CD4-positive, alpha-beta T cell treated with Interleukin-10 for 1 hour (primary cell): ENCODE results near the gene FOXC1.

Source experiments
- DNase-seq: peaks from one replicate; pipeline ENCODE4 v3.0.0-alpha.2; 2020

The FOXC1 gene

DNA sequence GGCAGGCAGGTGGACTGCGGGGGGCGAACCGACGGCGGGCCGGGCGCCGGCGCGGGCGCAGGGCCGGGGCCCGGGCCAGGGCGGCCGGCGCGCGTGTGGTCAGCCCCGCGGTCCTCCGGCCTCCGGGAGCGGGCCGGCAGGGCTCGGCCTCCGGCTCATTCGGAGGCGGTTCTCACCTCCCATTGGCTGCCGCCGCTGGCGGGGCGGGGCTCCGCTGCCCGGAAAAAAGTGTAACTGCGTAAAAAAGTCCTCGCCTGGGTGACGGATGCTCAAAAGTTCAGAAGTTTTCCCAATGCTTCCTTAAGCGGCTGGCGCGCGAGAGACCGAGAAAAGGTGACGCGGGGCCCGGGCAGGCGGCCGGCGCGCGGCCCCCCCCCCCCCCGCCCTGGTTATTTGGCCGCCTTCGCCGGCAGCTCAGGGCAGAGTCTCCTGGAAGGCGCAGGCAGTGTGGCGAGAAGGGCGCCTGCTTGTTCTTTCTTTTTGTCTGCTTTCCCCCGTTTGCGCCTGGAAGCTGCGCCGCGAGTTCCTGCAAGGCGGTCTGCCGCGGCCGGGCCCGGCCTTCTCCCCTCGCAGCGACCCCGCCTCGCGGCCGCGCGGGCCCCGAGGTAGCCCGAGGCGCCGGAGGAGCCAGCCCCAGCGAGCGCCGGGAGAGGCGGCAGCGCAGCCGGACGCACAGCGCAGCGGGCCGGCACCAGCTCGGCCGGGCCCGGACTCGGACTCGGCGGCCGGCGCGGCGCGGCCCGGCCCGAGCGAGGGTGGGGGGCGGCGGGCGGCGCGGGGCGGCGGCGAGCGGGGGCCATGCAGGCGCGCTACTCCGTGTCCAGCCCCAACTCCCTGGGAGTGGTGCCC, at the start of gene FOXC1:
Gene FOXC1, plus strand, starts transcription at position 268 of the 849 bp plus-strand sequence. Its CDS starts 531 bp downstream, at position 799.
- peak; percentile 48 for DNase-seq

DNA sequence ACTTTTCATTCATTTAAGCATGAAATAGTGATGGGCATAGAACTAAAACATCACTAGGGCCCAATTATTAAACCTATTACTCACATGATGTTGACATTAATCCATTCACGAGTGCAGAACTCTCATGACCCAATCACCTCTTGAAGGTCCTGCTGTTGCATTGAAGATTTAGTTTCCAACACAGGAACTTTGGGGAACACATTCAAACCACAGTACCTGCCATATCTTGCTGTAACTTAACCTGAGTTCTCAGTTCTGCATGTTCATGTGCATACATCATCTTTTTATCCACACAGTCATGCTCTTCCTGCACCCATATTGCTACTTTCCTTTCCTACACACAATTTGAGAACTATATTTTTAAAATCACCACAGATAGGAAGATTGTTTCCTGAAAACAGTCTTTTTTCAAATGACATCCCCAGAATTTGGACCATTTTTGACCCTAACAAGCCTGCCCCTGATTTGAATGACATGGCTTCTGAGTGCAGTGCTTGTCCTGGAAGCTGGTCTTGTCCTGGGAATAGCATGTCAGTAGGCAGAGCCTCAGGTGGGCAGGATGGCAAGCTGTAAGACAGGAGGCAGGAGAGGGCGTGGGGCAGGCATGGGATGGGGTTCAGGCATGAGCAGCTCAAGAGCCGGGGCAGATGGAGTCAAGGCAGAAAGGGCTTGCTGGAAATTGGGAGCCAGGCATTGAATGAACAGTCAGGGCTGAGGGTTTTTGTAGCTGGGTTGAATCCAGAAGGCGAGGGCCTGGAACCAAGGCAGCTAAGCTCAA, 49.2 kb upstream of the FOXC1 start:
- DNase-seq, result no peak

DNA sequence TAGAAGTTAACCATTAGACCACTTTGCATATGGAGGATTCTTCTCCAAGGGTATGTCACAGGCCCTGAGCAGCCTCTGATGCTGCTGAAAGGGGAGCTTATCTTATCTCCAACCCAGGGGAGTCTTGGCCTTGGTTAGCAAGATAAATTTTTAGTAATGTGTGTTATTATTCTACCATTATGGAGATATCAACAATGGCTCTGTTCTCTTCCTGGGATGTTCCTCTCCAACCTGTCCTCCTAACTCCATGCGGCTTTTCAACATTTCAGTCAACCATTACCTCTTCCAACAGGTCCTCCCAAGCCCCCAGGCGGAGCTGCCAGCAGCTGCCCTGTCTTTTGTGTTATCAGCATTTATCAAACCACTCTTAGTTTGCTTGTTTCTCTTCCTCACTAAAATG, 48.4 kb upstream of the FOXC1 start:
- DNase-seq, result no peak

DNA sequence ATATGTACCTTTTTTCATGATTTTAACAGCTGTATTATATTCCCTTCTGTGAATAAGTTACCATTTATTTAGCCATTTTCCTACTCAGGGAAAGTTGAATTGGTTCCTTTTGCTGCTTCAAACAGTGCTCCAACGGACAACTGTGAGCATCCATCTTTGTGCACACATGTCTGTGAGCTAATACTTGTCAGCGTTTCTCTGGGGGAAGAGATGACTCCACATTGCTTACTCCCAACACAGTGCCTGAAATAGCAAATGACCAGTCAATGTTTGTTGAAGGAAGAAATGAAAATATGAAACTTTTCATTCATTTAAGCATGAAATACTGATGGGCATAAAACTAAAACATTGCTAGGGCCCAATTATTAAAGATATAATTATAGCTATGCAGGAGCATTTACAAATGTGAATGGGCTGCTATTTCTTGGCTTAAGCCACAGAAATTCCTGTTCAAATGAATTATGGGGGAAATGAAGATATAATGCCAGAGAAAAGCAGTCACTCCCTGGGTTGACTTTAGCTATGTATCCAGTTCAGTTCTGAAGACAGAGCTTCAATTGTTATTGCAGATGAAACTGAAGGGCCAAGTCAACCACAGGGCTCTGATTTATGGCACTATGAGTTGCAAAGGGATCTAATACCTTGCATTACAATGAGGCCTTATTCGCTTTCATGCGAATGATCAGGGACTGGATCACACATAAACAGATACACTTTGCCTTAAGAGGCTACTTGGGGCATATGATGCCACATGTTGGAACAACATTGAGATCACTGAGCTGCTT, 47.4 kb upstream of the FOXC1 start:
- DNase-seq, result no peak

GRCh38 chr6:1569377-1569776, 40.3 kb upstream of the FOXC1 start:
- DNase-seq, result no peak

DNA sequence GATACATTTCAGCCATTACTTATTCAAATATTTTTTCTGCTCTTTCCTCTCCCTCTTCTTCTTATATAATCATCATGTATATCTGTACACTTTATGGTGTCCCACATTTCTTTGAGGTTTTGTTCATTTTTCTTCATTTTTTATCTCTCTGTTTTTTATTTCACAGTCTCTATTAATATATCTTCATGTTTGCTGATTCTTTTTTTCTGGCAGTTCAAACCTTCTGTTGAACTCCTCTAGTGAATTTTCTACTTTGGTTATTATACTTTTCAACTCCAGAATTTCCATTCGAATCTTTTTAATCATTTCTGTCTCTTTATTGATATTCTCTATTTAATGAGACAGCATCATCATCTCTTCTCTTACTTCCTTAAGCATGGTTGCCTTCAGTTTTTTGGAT, 38.9 kb upstream of the FOXC1 start:
- DNase-seq, result no peak

GRCh38 chr6:1572892-1573291, 36.8 kb upstream of the FOXC1 start:
- DNase-seq, result no peak

GRCh38 chr6:1574083-1574761, 35.5 kb upstream of the FOXC1 start:
- DNase-seq, result no peak

DNA sequence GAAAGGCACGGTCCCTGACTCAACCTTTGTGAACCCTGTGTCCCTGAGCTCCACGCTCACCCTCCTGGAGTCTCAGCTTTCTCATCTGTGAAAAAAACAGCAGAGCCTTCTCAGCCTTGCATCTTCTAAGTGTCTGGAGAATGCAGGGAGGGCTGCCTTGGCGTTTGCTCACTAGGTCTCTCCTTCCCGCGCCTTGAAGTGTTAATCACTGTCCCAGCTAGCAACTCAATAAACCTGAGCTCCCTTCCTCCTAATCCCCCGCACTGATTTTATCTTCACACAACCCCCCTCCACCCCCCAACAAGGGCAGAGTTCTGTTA, 34.9 kb upstream of the FOXC1 start:
- no peak for DNase-seq

DNA sequence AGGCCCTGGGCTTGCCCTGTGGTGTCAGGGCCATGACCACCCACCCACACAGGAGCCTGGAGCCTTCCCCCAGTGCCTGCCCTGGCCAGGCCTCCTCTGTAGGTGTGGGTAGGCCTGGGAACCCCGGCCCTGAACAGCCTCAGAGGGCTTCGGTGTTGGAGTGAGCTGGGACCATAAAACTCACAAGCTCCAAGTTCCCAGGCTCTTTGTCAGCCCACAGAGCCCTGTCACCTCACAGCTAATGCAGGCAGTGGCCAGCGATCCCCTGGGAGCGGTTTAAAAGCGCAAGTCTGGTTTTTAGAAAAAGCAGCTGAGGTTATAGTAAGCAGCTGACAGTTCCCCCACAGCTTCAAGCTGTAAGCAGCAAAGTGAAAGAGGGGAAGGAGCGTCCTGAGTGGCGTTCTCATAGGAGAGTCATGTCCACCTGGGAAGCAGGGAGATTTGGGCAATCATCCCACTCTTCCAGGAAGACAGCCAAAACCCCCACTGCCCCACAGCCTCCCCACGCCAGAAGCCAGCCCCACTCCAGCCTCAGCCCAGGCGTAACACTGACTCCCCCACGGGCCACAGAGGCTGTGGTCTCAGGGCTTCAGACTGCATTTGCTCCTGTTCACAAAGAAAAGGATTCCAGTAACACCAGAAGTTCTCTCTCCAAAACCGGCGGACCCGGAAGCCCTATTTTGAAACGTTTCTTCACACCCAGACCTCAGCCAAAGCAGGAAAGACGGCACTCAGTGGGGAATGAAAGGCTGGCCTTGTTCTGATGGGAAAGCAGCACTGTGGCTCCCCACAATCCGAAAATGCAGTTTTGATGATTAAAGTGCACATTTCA, 34.3 kb upstream of the FOXC1 start:
- no peak for DNase-seq

GRCh38 chr6:1576166-1576565, 33.5 kb upstream of the FOXC1 start:
- DNase-seq, result no peak

GRCh38 chr6:1576711-1577110, 33.0 kb upstream of the FOXC1 start:
- no peak for DNase-seq

DNA sequence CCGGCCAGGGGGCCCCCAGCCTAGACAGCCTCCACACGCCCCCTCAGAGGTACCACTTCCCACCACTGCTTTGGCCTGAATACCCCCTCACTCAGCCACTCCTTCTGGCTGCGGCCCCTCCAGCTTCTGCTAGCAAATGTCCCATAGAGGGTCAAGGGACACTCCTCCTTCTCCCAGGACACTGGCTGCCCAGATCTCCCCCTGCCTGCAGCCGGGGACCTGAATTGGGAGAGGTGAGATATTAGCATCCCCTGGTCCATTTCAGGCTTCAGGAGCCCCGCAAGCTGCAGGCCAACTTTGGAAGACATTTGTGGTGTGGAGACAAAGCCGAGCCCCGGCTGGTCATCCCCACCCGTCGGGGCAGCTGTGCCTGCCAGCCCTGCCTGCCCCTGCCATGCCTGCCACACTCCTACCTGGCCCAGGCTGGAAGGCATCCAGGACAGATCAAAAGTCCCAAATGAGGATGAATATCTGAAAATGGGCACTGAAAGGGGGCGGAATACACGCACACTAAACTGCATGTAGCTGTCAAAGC, 32.5 kb upstream of the FOXC1 start:
- no peak for DNase-seq

DNA sequence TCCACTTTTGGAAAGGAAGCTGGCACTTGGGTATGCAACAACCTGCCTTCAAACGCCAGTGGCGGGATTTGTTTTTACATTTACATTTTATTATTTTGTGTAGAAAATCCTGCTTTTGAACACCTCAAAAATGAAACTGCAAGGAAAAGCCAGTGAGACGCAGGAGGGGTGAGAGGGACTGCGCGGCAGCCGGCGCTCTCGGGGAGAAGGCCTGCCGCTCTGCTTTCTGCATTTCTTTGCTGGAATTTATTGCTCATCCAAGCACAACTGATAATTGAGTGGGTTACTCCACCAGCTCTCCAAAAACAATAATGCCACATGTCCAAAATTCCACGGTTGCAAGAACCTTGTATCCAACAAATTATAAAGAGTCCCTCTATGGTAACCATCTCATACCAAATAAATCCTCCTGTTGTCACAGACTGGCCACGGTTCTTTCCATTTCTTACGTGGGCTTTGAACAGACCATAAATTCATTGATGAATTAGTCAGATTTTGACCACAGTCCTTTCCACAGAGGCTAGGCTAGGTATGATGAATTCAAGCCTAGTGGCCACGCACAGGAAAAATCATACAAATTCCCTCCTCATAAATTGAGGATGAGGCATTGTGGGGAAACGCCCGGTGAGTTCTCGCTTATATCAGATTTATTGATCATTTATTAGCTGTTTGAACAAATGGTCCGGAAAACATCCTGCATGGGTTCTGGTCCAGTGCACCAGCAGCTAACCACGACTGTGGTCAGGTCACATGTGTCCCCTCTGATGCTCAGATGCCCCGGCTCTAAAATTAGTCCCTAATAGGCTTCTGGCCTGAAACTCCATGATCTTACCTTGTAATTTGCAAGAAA, 31.6 kb upstream of the FOXC1 start:
- DNase-seq, result no peak

DNA sequence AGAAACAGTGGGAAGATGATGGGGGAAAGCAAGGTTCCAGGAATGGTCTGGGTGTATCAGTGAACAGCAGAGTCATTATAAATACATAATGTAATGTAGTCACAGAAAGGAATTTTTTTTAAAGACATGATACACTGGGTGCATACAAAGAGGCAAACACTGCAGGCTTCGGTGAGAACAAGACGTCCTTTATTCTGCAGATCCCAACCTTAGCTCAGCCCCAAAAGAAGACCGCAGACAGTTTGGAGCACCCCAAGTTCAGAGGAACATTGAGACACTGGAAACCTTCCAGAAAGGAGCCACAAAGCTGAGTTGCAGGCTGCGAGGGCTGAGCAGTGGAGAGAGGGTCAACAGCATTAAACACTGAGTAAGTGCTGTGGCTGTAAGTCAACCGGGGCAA, 30.6 kb upstream of the FOXC1 start:
- DNase-seq, result no peak

DNA sequence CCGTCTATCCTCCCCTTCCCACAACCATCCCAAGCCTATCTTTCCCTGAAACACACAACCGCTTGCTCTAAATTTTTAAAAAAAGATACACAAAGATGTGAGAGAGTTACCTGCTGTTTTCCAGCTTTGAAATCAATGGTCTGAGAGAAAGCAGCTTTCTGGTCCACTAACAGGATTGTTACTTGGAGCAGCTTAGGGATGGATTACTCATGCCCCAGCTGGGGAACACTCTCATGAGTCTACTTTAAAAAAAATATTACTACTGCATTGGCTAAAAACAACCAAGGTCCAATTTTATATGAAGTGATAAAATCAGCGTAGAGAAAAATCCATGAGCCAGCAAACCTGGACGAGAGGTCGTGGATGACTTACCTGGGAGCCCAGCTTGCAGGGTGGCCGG, 29.6 kb upstream of the FOXC1 start:
- no peak for DNase-seq

- no peak for DNase-seq
Measured at GRCh38 chr6:1580585-1580984, 29.1 kb upstream of the FOXC1 start.

- no peak for DNase-seq
Measured at GRCh38 chr6:1581120-1581991, 28.4 kb upstream of the FOXC1 start.

GRCh38 chr6:1584146-1584545, 25.6 kb upstream of the FOXC1 start:
- DNase-seq, result no peak
